Measurements from ENCODE around the gene PGAP3.

PGAP3 gene

DNA sequence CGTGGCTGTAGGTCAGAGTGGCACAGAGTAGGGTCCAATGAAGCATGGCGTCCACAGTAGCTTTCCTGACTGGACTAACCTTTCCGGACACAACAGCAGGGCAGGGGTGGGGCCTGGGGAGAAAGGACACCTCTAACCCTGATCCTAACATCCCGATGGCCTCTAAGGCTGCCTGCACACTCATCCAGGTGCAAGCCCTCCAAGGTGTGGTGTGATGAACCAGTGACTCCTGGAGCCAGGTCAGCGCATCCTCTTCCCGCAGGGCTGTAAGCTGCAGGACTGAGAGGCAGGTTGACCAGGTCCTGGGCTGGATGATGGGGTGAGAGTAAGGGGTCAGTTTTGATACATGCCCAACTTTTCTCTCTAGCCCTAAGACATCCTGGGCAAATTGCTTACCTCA is 8.9 kb upstream of the PGAP3 start:
- TF ChIP-seq FOXP2 (optimal IDR thresholded peaks at IDR 0.05; ENCODE audit: control extremely low read depth, extremely low read length, insufficient read depth): no peak
- no peak for TF ChIP-seq POLR2AphosphoS5 (IDR thresholded peaks at IDR 0.05; ENCODE audit: borderline replicate concordance, low read depth, low read length)
- no peak for TF ChIP-seq EZH2 (IDR thresholded peaks at IDR 0.05)
- H3K27ac ChIP-seq: no peak overlapping the region
- H3K9ac ChIP-seq (ENCODE audit: insufficient read length): no peak overlapping the region
- H3K4me3 ChIP-seq: no peak overlapping the region
- no peak for DNase-seq (ENCODE audit: low read depth, low spot score)
- no peaks in the 10 kb centered on the region for H3K36me3 ChIP-seq (ENCODE audit: insufficient read depth, low read length)
- H3K9me3 ChIP-seq (ENCODE audit: low read depth, low read length): no peaks in the 10 kb centered on the region

- DNase-seq (ENCODE audit: low read depth, low spot score): no peak
- H3K9ac ChIP-seq (ENCODE audit: insufficient read length): no peak overlapping the region
- H3K36me3 ChIP-seq (ENCODE audit: insufficient read depth, low read length): no peaks in the 10 kb centered on the region
- no peak overlapping the region for H3K4me3 ChIP-seq
- H3K9me3 ChIP-seq (ENCODE audit: low read depth, low read length): no peaks in the 10 kb centered on the region
- no peak for TF ChIP-seq POLR2AphosphoS5 (IDR thresholded peaks at IDR 0.05; ENCODE audit: borderline replicate concordance, low read depth, low read length)
- H3K27ac ChIP-seq: no peak overlapping the region
Measured at GRCh38 chr17:39695089-39695474, 7.2 kb upstream of the PGAP3 start.

- no peak overlapping the region for H3K4me3 ChIP-seq
- H3K9ac ChIP-seq (ENCODE audit: insufficient read length): no peak overlapping the region
- no peak overlapping the region for H3K27ac ChIP-seq
- no peak for TF ChIP-seq POLR2AphosphoS5 (IDR thresholded peaks at IDR 0.05; ENCODE audit: borderline replicate concordance, low read depth, low read length)
- TF ChIP-seq FOXP2 (optimal IDR thresholded peaks at IDR 0.05; ENCODE audit: control extremely low read depth, extremely low read length, insufficient read depth): no peak
- no peak for TF ChIP-seq EZH2 (IDR thresholded peaks at IDR 0.05)
- no peaks in the 10 kb centered on the region for H3K36me3 ChIP-seq (ENCODE audit: insufficient read depth, low read length)
- no peaks in the 10 kb centered on the region for H3K9me3 ChIP-seq (ENCODE audit: low read depth, low read length)
- no peak for DNase-seq (ENCODE audit: low read depth, low spot score)
Measured at GRCh38 chr17:39694593-39694992, 6.7 kb upstream of the PGAP3 start.

DNA sequence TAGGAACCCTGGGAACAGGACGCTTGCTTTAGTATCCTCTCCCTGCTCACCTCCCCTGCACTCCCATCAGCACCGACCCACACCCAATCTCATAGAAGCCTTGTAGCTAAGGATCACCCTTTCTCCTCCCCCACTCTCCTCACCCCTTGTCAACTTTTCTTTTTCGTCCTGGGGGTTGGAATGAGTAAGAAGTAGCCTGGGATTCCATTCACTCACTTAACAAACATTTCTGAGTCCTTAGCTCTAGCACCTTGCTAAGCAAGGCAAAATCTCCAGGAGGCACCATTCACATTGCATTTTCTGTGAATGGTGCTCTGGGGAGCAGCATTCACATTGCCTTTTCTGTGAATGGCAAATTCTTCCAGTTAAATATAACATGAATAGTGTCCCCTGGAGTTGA is 1.1 kb upstream of the PGAP3 start:
- Histone ChIP-seq H3K9me3 (ENCODE audit: low read depth, low read length) (no peaks in the 10 kb centered on the region), H3K9ac (ENCODE audit: insufficient read length) (no peak overlapping the region), H3K4me3 (peak overlapping the region; percentile 96), H3K27ac (no peak overlapping the region; the same call in 1 of the 2 replicates), H3K36me3 (ENCODE audit: insufficient read depth, low read length) (no peaks in the 10 kb centered on the region)
- TF ChIP-seq POLR2AphosphoS5 (IDR thresholded peaks at IDR 0.05; ENCODE audit: borderline replicate concordance, low read depth, low read length) (no peak), EZH2 (IDR thresholded peaks at IDR 0.05) (no peak), FOXP2 (optimal IDR thresholded peaks at IDR 0.05; ENCODE audit: control extremely low read depth, extremely low read length, insufficient read depth) (no peak)
- DNase-seq (ENCODE audit: low read depth, low spot score): no peak

DNA sequence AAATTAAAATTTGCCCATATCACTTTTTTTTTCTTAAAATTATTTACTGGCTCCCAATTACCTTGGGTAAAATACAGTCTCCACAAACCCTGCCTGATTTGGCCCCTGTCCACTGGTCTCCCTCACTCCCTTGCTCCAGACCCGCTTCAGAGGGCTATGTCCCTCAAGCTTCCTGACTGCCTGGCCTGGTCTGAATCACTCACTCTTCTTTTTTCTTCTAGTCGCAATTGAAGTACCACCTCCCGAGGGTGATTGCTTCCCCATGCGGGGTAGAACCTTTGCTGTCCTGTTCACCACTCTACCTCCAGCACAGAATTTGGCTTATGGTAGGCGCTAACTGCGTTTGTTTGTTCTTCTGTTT is 598 bp upstream of the PGAP3 start:
- Histone ChIP-seq H3K9ac (ENCODE audit: insufficient read length) (peak overlapping the region; percentile 86), H3K36me3 (ENCODE audit: insufficient read depth, low read length) (no peaks in the 10 kb centered on the region), H3K9me3 (ENCODE audit: low read depth, low read length) (no peaks in the 10 kb centered on the region), H3K27ac (peak overlapping the region; percentile 98), H3K4me3 (peak overlapping the region; percentile 96)
- no peak for TF ChIP-seq FOXP2 (optimal IDR thresholded peaks at IDR 0.05; ENCODE audit: control extremely low read depth, extremely low read length, insufficient read depth)
- TF ChIP-seq POLR2AphosphoS5 (IDR thresholded peaks at IDR 0.05; ENCODE audit: borderline replicate concordance, low read depth, low read length): no peak
- TF ChIP-seq EZH2 (IDR thresholded peaks at IDR 0.05): no peak
- no peak for DNase-seq (ENCODE audit: low read depth, low spot score)

DNA sequence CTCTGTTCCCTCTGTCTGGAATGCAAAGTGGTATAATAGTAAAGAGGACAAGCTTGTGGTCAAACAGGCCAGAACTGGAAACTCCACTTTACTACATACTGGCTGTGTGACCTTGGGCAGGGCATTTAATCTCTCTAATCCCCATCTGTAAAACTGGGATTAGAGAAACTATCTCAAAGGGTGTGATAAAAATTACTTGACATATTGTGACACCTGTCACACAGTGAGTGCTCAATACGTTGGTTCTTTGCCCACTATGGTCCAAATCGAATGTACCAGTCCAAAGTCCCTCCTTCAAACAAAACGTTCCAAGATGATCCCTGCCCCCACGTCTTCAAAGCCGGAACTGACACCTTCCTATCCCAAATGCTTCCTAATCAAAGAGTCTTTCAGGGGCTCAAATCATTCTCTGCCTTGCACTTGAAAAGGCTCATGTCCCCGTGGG is 734 bp downstream of the PGAP3 start:
- Histone ChIP-seq H3K4me3 (peak overlapping the region; percentile 96), H3K9ac (ENCODE audit: insufficient read length) (peak overlapping the region; percentile 86), H3K9me3 (ENCODE audit: low read depth, low read length) (no peaks in the 10 kb centered on the region), H3K27ac (peak overlapping the region; percentile 98), H3K36me3 (ENCODE audit: insufficient read depth, low read length) (no peaks in the 10 kb centered on the region)
- no peak for DNase-seq (ENCODE audit: low read depth, low spot score)
- TF ChIP-seq POLR2AphosphoS5 (IDR thresholded peaks at IDR 0.05; ENCODE audit: borderline replicate concordance, low read depth, low read length) (no peak), EZH2 (IDR thresholded peaks at IDR 0.05) (no peak), FOXP2 (optimal IDR thresholded peaks at IDR 0.05; ENCODE audit: control extremely low read depth, extremely low read length, insufficient read depth) (no peak)

GRCh38 chr17:39684369-39685192 is 3.3 kb downstream of the PGAP3 start:
- no peak for TF ChIP-seq FOXP2 (optimal IDR thresholded peaks at IDR 0.05; ENCODE audit: control extremely low read depth, extremely low read length, insufficient read depth)
- TF ChIP-seq POLR2AphosphoS5 (IDR thresholded peaks at IDR 0.05; ENCODE audit: borderline replicate concordance, low read depth, low read length): no peak
- TF ChIP-seq EZH2 (IDR thresholded peaks at IDR 0.05): no peak
- no peak overlapping the region for H3K9ac ChIP-seq (ENCODE audit: insufficient read length)
- H3K36me3 ChIP-seq (ENCODE audit: insufficient read depth, low read length): no peaks in the 10 kb centered on the region
- DNase-seq (ENCODE audit: low read depth, low spot score): no peak
- no peaks in the 10 kb centered on the region for H3K9me3 ChIP-seq (ENCODE audit: low read depth, low read length)
- no peak overlapping the region for H3K4me3 ChIP-seq
- H3K27ac ChIP-seq: no peak overlapping the region

GRCh38 chr17:39683295-39683939 is 4.4 kb downstream of the PGAP3 start:
- Histone ChIP-seq H3K27ac (no peak overlapping the region), H3K9me3 (ENCODE audit: low read depth, low read length) (no peaks in the 10 kb centered on the region), H3K36me3 (ENCODE audit: insufficient read depth, low read length) (no peaks in the 10 kb centered on the region), H3K9ac (ENCODE audit: insufficient read length) (no peak overlapping the region), H3K4me3 (no peak overlapping the region)
- no peak for TF ChIP-seq FOXP2 (optimal IDR thresholded peaks at IDR 0.05; ENCODE audit: control extremely low read depth, extremely low read length, insufficient read depth)
- no peak for TF ChIP-seq POLR2AphosphoS5 (IDR thresholded peaks at IDR 0.05; ENCODE audit: borderline replicate concordance, low read depth, low read length)
- no peak for TF ChIP-seq EZH2 (IDR thresholded peaks at IDR 0.05)
- no peak for DNase-seq (ENCODE audit: low read depth, low spot score)

All from SK-N-MC (cell line).